SH-SY5Y (cell line): Measurements from ENCODE around the gene ATP13A2.

Experiments
- GATA2 ChIP-seq: IDR thresholded peaks from 2 replicates; pipeline ENCODE4 v1.6.1; 2011; ENCODE audit warnings: mild to moderate bottlenecking, low read depth, low read length
- GATA3 ChIP-seq: IDR thresholded peaks from 2 replicates; pipeline ENCODE4 v1.6.1; 2011; ENCODE audit warnings: low read depth, mild to moderate bottlenecking, low read length, moderate library complexity

DNA sequence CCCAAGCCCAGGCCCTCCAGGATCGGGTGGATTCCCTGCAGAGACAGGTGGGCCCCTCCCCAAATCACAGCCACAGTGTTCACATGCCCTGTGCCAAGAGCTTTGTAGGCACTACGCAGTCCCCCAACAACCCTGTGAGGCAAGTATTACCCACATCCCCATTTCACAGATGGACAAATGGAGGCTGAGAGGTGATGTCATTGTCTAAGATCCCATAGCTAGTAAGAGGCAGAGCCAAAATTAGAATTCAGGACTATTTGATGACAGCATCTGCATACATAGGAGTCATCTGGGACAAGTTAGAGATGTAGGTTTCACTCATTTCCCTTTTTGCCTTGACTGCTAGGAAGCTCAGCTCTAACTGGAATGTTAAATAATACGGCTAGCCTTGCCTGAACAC, 43.4 kb downstream of the ATP13A2 start:
- no peak for TF ChIP-seq GATA2
- no peak for TF ChIP-seq GATA3
